AG09309 (cell line): Measurements from ENCODE around the gene TRRAP.

Source experiments
- DNase-seq: peaks from one replicate; pipeline ENCODE4 v3.0.0-alpha.2; 2010; ENCODE audit warnings: low read depth
- H3K4me3 ChIP-seq: 2 replicates; pipeline ENCODE4 v1.5.1; 2011; ENCODE audit warnings: mild to moderate bottlenecking, low read depth, low read length, moderate library complexity; ENCODE audit not compliant: control insufficient read depth
- CTCF ChIP-seq: IDR thresholded peaks from 2 replicates; pipeline ENCODE4 v1.5.1; 2011; ENCODE audit warnings: mild to moderate bottlenecking, low read depth, low read length, inconsistent platforms; ENCODE audit not compliant: insufficient read depth, control insufficient read depth; ENCODE audit errors: missing control alignments

Gene TRRAP

GRCh38 chr7:98949336-98950044 is 71.2 kb downstream of the TRRAP start:
- TF ChIP-seq CTCF: no peak
- DNase-seq: no peak
- H3K4me3 ChIP-seq: no peak overlapping the region

GRCh38 chr7:98955992-98956391 is 77.7 kb downstream of the TRRAP start:
- H3K4me3 ChIP-seq: no peak overlapping the region
- no peak for DNase-seq
- no peak for TF ChIP-seq CTCF

- DNase-seq: no peak
- TF ChIP-seq CTCF: no peak
- H3K4me3 ChIP-seq: no peak overlapping the region
Observed at GRCh38 chr7:98956469-98956868, 78.1 kb downstream of the TRRAP start.

- TF ChIP-seq CTCF: no peak
- no peak for DNase-seq
- no peak overlapping the region for H3K4me3 ChIP-seq
Observed at GRCh38 chr7:98956937-98957336, 78.6 kb downstream of the TRRAP start.

GRCh38 chr7:98957766-98958165 is 79.4 kb downstream of the TRRAP start:
- TF ChIP-seq CTCF: no peak

GRCh38 chr7:98958968-98959367 is 80.6 kb downstream of the TRRAP start:
- no peak for DNase-seq
- H3K4me3 ChIP-seq: no peak overlapping the region
- TF ChIP-seq CTCF: no peak

More at GRCh38 chr7:98957766-98958165, 79.4 kb downstream of the TRRAP start:
- no peak overlapping the region for H3K4me3 ChIP-seq
- DNase-seq: no peak
